Tibial artery (tissue), 4 donors: ENCODE results near the gene PHETA1.
"Not testable (repeated sequence)": the region's sequence is repeated elsewhere in the genome, so short reads cannot be mapped to it uniquely, and the experiment has no call there.

Source experiments
- DNase-seq, 2 donors: peaks; one replicate each; pipeline ENCODE4 v3.0.0-alpha.2; 2019
- H3K27ac ChIP-seq, 2 donors: fragments of 200-600 bp; sonication (generic) in 1 of 2; 1 replicate in 1 of 2; 2 replicates in 1 of 2; pipeline ENCODE4 v1.5.1; 2018 to 2019; ENCODE audit warnings: mild to moderate bottlenecking in 1 of 2
- H3K27me3 ChIP-seq, 2 donors: fragments of 200-600 bp; sonication (generic) in 1 of 2; one replicate each; pipeline versions ENCODE4 v1.5.1 to v1.6.0; 2016 to 2019
- H3K36me3 ChIP-seq, 3 donors: fragments of 200-600 bp; sonication (generic) in 2 of 3; one replicate each; pipeline ENCODE4 v1.5.1; 2016 to 2019; ENCODE audit warnings: mild to moderate bottlenecking in 2 of 3
- H3K4me1 ChIP-seq, 4 donors: fragments of 200-600 bp; sonication (generic) in 2 of 4; 1 replicate in 3 of 4; 2 replicates in 1 of 4; pipeline ENCODE4 v1.5.1; 2016 to 2019
- H3K4me3 ChIP-seq, 2 donors: fragments of 200-600 bp; sonication (generic) in 1 of 2; 1 replicate in 1 of 2; 2 replicates in 1 of 2; pipeline ENCODE4 v1.5.1; 2018 to 2019; ENCODE audit warnings: mild to moderate bottlenecking in 2 of 2
- H3K9me3 ChIP-seq, 3 donors: fragments of 200-600 bp; sonication (generic) in 1 of 3; one replicate each; pipeline ENCODE4 v1.5.1; 2016 to 2019
- intact Hi-C: fragments of 100-400 bp; cut with DNase I; formaldehyde crosslinking; loops from one replicate; pipeline ENCODE4 v1.15.0; 2023; ENCODE audit warnings: low total_unique reads
- TF ChIP-seq, protein P1 (sequence below), 2 experiments: fragments of 200-600 bp in 1 of 2; fragments of 450-650 bp in 1 of 2; IDR thresholded peaks; one replicate each; pipeline ENCODE4 v1.5.1; 2017 to 2019; ENCODE audit warnings: antibody characterized with exemption in 2 of 2, mild to moderate bottlenecking in 1 of 2, moderate library complexity in 1 of 2

Gene PHETA1

GRCh38 chr12:111386885-111387284, 18.0 kb upstream of the PHETA1 start:
- H3K36me3 ChIP-seq, result no peaks in the 10 kb centered on the region
- no peak overlapping the region for H3K4me3 ChIP-seq
- DNase-seq, result no peak
- H3K4me1 ChIP-seq, result no peaks in the 10 kb centered on the region
- no peak overlapping the region for H3K27ac ChIP-seq
- TF ChIP-seq, protein P1, sequence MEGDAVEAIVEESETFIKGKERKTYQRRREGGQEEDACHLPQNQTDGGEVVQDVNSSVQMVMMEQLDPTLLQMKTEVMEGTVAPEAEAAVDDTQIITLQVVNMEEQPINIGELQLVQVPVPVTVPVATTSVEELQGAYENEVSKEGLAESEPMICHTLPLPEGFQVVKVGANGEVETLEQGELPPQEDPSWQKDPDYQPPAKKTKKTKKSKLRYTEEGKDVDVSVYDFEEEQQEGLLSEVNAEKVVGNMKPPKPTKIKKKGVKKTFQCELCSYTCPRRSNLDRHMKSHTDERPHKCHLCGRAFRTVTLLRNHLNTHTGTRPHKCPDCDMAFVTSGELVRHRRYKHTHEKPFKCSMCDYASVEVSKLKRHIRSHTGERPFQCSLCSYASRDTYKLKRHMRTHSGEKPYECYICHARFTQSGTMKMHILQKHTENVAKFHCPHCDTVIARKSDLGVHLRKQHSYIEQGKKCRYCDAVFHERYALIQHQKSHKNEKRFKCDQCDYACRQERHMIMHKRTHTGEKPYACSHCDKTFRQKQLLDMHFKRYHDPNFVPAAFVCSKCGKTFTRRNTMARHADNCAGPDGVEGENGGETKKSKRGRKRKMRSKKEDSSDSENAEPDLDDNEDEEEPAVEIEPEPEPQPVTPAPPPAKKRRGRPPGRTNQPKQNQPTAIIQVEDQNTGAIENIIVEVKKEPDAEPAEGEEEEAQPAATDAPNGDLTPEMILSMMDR (IDR thresholded peaks at IDR 0.05), result no peak
- peaks cover 0 to 2% of the 10 kb centered on the region in 2 donors for H3K27me3 ChIP-seq
- intact Hi-C loops, result loop anchor here (10.0 kb wide), 1 partner anchor 148 kb away; no protein-coding TSS in a partner anchor
- no peaks in the 10 kb centered on the region for H3K9me3 ChIP-seq

DNA sequence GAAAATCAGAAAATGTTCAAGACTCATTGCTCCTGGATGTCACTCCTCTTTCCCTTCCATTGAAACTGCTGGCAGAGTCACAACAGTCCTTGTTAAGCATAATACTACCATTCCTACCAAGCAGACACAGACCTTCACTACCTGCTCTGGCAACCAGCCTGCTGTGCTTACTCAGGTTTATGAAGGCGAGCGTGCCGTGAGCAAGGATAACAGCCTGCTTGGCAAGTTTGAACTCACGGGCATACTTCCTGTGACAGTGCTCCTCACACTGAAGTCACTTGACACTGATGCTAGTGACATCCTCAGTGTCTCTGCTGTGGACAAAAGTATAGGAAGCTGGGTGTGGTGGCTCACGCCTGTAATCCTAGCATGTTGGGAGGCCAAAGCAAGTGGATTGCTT, 15.7 kb upstream of the PHETA1 start:
- intact Hi-C loops, result loop anchor here (10.0 kb wide), 1 partner anchor 150 kb away; no protein-coding TSS in a partner anchor
- no peak for DNase-seq

GRCh38 chr12:111379942-111380554, 11.2 kb upstream of the PHETA1 start:
- no peaks in the 10 kb centered on the region for H3K9me3 ChIP-seq
- H3K27me3 ChIP-seq, result peaks cover 0 to 7% of the 10 kb centered on the region in 2 donors
- intact Hi-C loops, result loop anchor here (10.0 kb wide), 1 partner anchor 155 kb away; no protein-coding TSS in a partner anchor
- no peak overlapping the region for H3K4me3 ChIP-seq
- no peaks in the 10 kb centered on the region for H3K4me1 ChIP-seq
- DNase-seq, result no peak
- TF ChIP-seq, protein P1 (IDR thresholded peaks at IDR 0.05), result no peak
- H3K27ac ChIP-seq, result no peak overlapping the region
- no peaks in the 10 kb centered on the region for H3K36me3 ChIP-seq

More for the DNA sequence above, 15.7 kb upstream of the PHETA1 start:
- Histone ChIP-seq H3K27ac (no peak overlapping the region), H3K36me3 (no peaks in the 10 kb centered on the region), H3K27me3 (peaks cover 0 to 7% of the 10 kb centered on the region in 2 donors), H3K9me3 (no peaks in the 10 kb centered on the region), H3K4me3 (no peak overlapping the region), H3K4me1 (no peaks in the 10 kb centered on the region)
- TF ChIP-seq, protein P1 (IDR thresholded peaks at IDR 0.05), result no peak

DNA sequence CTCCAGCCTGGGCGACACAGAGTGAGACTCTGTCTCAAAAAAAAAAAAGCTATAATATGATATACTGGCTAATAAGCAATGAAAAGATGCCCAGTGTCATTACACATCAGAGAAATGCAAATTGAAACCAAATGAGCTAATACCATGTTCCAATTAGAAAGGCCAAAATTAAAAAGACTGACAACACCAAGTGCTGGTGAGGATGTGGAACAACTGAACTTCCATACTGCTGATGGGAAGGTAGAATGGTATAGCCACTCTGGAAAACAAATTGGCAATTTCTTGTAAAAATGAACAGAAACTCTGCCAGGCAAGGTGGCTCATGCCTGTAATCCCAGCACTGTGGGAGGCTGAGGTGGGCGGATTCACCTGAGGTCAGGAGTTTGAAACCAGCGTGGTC, 8.5 kb upstream of the PHETA1 start:
- no peak for DNase-seq
- intact Hi-C loops, result no loop called here
- H3K27me3 ChIP-seq, result peaks cover 0 to 7% of the 10 kb centered on the region in 2 donors
- H3K9me3 ChIP-seq, result no peaks in the 10 kb centered on the region
- H3K4me3 ChIP-seq, result no peak overlapping the region
- no peaks in the 10 kb centered on the region for H3K4me1 ChIP-seq
- no peak overlapping the region for H3K27ac ChIP-seq
- TF ChIP-seq, protein P1 (IDR thresholded peaks at IDR 0.05), result no peak
- H3K36me3 ChIP-seq, result no peaks in the 10 kb centered on the region

- DNase-seq, H3K9me3 ChIP-seq, H3K27ac ChIP-seq, H3K27me3 ChIP-seq, H3K4me3 ChIP-seq, intact Hi-C loops, H3K36me3 ChIP-seq: not testable (repeated sequence)
- H3K4me1 ChIP-seq, result peaks cover 0 to 15% (median 10%) of the 10 kb centered on the region in 4 donors
These were observed 4.3 kb upstream of the PHETA1 start for GRCh38 chr12:111373231-111373630.

DNA sequence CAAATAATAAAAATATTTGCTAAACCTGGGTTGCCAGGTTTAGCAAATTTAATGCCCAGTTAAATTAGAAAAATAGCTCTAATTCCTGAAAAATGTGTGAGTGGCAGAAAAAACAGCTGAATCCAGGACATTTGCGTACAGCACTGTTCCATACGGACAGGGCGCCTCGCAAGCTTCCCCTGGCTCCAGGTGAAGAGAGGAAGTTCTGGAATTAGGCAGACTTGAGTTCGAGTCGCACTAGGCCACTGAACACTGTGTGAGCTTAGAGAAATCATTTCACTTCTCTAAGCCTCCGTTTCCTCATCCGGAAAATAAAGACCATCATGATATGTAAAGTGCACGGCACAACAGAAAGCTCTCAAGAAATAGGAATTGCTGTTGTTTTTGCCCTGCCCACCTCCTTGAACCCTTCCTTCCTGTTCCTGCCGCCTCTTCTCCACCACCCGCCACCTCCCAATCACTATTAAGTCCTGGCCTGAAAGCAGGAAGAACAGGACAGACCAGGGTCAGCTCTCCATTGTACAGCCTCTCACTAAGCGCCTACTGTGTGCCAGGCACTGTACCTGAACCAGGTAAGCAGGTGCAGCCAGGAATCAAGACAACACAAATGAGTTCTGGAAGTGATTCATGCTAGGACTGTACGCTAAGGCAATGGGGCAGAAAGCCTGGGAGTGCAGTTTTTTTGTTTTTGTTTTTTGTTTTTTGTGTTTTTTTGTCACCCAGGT, 763 bp upstream of the PHETA1 start:
- H3K27ac ChIP-seq, result peak overlapping the region; percentile 55 to 73
- H3K27me3 ChIP-seq, result no peaks in the 10 kb centered on the region
- intact Hi-C loops, result no loop called here
- peaks cover 0 to 15% (median 0%) of the 10 kb centered on the region in 3 donors for H3K36me3 ChIP-seq
- peak overlapping the region; percentile 69 to 72 for H3K4me3 ChIP-seq
- TF ChIP-seq, protein P1 (IDR thresholded peaks at IDR 0.05), result no peak
- DNase-seq, result no peak
- H3K4me1 ChIP-seq, result peaks cover 0 to 28% (median 20%) of the 10 kb centered on the region in 4 donors
- H3K9me3 ChIP-seq, result no peaks in the 10 kb centered on the region
